ENCODE results near the gene STEAP2.
"Not testable (repeated sequence)": the region's sequence is repeated elsewhere in the genome, so short reads cannot be mapped to it uniquely, and the experiment has no call there.

Gene STEAP2

GRCh38 chr7:90246171-90246570, 34.6 kb downstream of the STEAP2 start:
- Histone ChIP-seq H3K36me3 (ENCODE audit: control insufficient read depth, insufficient read depth, low read length) (no peaks in the 10 kb centered on the region), H3K4me3 (ENCODE audit: low read length) (no peak overlapping the region; the same call in 1 of the 2 replicates), H3K27me3 (ENCODE audit: control insufficient read depth, insufficient read depth, low read length) (no peaks in the 10 kb centered on the region), H3K27ac (ENCODE audit: low read length) (no peak overlapping the region), H3K9me3 (ENCODE audit: control insufficient read depth, insufficient read depth, low read length) (no peaks in the 10 kb centered on the region), H3K4me1 (ENCODE audit: control insufficient read depth, insufficient read depth, low read length) (no peaks in the 10 kb centered on the region)
- DNase-seq (ENCODE audit: low read depth, low spot score), result peak; percentile 18
- no CpG with 5 or more reads among the region's 9 CpGs for WGBS (ENCODE audit: insufficient coverage, insufficient read length)

GRCh38 chr7:90248706-90249105, 37.2 kb downstream of the STEAP2 start:
- no peaks in the 10 kb centered on the region for H3K36me3 ChIP-seq (ENCODE audit: control insufficient read depth, insufficient read depth, low read length)
- H3K4me3 ChIP-seq (ENCODE audit: low read length), result no peak overlapping the region
- no peaks in the 10 kb centered on the region for H3K27me3 ChIP-seq (ENCODE audit: control insufficient read depth, insufficient read depth, low read length)
- no CpG with 5 or more reads among the region's 3 CpGs for WGBS (ENCODE audit: insufficient coverage, insufficient read length)
- no peak for DNase-seq (ENCODE audit: low read depth, low spot score)
- no peak overlapping the region for H3K27ac ChIP-seq (ENCODE audit: low read length)
- H3K4me1 ChIP-seq (ENCODE audit: control insufficient read depth, insufficient read depth, low read length), result no peaks in the 10 kb centered on the region
- no peaks in the 10 kb centered on the region for H3K9me3 ChIP-seq (ENCODE audit: control insufficient read depth, insufficient read depth, low read length)

- Histone ChIP-seq H3K27ac (ENCODE audit: low read length) (no peak overlapping the region), H3K36me3 (ENCODE audit: control insufficient read depth, insufficient read depth, low read length) (no peaks in the 10 kb centered on the region), H3K27me3 (ENCODE audit: control insufficient read depth, insufficient read depth, low read length) (no peaks in the 10 kb centered on the region), H3K9me3 (ENCODE audit: control insufficient read depth, insufficient read depth, low read length) (no peaks in the 10 kb centered on the region), H3K4me3 (ENCODE audit: low read length) (no peak overlapping the region), H3K4me1 (ENCODE audit: control insufficient read depth, insufficient read depth, low read length) (no peaks in the 10 kb centered on the region)
- DNase-seq (ENCODE audit: low read depth, low spot score), result no peak
- WGBS (ENCODE audit: insufficient coverage, insufficient read length), result no CpG with 5 or more reads among the region's 3 CpGs
Observed at GRCh38 chr7:90250601-90251303, 39.2 kb downstream of the STEAP2 start.

DNA sequence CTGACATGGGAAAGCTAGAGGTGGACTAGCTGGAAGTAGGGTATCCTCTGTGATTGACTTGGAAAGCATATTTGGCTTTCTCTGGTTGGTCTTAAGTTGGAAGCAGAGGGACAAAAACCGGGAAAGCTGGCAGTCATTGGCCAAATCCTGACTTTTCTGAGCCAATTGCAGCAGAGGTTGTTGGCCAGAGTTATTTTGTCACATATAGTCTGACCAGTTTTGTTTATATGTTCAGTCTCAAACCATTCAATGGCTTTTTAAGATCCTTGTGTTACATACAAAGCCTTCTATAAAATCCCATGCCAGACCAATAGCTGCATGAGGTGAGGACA, 39.7 kb downstream of the STEAP2 start:
- H3K4me3 ChIP-seq (ENCODE audit: low read length), result no peak overlapping the region
- H3K27ac ChIP-seq (ENCODE audit: low read length), result no peak overlapping the region
- H3K27me3 ChIP-seq (ENCODE audit: control insufficient read depth, insufficient read depth, low read length), result no peaks in the 10 kb centered on the region
- no peaks in the 10 kb centered on the region for H3K4me1 ChIP-seq (ENCODE audit: control insufficient read depth, insufficient read depth, low read length)
- DNase-seq (ENCODE audit: low read depth, low spot score), result no peak
- no peaks in the 10 kb centered on the region for H3K9me3 ChIP-seq (ENCODE audit: control insufficient read depth, insufficient read depth, low read length)
- WGBS (ENCODE audit: insufficient coverage, insufficient read length), result no CpG with 5 or more reads among the region's 1 CpG
- no peaks in the 10 kb centered on the region for H3K36me3 ChIP-seq (ENCODE audit: control insufficient read depth, insufficient read depth, low read length)

DNA sequence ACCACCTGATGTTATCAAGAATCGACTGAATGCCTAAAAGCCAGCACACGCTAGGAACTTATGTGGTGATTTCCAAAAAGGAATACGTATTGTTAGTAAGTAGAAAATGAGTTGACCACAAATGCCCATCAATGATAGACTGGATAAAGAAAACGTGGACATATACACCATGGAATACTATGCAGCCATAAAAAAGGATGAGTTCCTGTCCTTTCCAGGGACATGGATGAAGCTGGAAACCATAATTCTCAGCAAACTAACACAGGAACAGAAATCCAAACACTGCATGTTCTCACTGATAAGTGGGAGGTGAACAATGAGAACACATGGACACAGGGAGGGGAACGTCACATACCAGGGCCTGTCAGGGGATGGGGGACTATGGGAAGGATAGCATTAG, 44.5 kb downstream of the STEAP2 start:
- WGBS (ENCODE audit: insufficient coverage, insufficient read length), result no CpG with 5 or more reads among the region's 5 CpGs
- not testable (repeated sequence) for DNase-seq (ENCODE audit: low read depth, low spot score)

DNA sequence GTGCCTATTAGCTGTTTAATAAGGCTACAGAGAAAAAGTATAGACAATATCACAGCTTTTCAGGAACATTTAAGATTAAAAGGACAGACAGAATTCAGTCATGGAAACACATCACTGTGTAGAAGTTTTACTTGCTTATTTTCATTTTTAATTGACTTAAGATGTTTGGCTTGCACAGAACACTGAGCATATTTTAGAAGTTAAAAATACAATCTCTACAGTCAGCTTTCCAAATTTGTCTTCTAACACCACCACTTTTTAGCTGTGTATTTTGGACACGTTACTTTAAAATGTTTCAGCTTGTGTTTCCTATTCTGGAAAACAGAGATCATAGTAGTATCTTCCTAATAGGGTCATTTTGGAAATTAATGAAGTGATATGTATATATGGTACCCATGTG, 45.2 kb downstream of the STEAP2 start:
- DNase-seq (ENCODE audit: low read depth, low spot score), result no peak

More for the DNA sequence above, 44.5 kb downstream of the STEAP2 start:
- not testable (repeated sequence) for H3K27me3 ChIP-seq (ENCODE audit: control insufficient read depth, insufficient read depth, low read length); H3K9me3 ChIP-seq (ENCODE audit: control insufficient read depth, insufficient read depth, low read length); H3K4me3 ChIP-seq (ENCODE audit: low read length); H3K27ac ChIP-seq (ENCODE audit: low read length); H3K4me1 ChIP-seq (ENCODE audit: control insufficient read depth, insufficient read depth, low read length); H3K36me3 ChIP-seq (ENCODE audit: control insufficient read depth, insufficient read depth, low read length)

DNA sequence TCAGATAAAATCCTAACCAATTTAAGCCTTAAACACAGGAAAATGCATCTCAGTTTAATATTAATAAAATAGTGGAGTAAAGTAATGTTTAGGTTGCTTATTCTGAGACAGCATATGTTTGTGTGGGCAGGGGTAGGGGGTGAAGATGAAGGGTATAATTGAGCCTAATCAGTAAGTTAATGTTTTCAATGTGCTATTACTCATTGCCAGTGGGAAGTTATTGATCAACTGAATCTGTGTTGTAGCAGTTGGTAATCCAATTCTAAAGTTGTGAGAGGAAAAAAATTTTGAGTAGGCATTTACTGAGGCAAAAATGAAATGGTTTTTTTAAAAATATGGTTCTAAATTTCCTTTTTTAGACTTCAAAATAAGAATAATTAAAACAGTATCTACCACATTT, 49.9 kb downstream of the STEAP2 start:
- no peaks in the 10 kb centered on the region for H3K9me3 ChIP-seq (ENCODE audit: control insufficient read depth, insufficient read depth, low read length)
- H3K27me3 ChIP-seq (ENCODE audit: control insufficient read depth, insufficient read depth, low read length), result no peaks in the 10 kb centered on the region
- no peak for DNase-seq (ENCODE audit: low read depth, low spot score)
- H3K27ac ChIP-seq (ENCODE audit: low read length), result no peak overlapping the region
- no peaks in the 10 kb centered on the region for H3K36me3 ChIP-seq (ENCODE audit: control insufficient read depth, insufficient read depth, low read length)
- H3K4me3 ChIP-seq (ENCODE audit: low read length), result no peak overlapping the region
- H3K4me1 ChIP-seq (ENCODE audit: control insufficient read depth, insufficient read depth, low read length), result no peaks in the 10 kb centered on the region

More for the DNA sequence above, 45.2 kb downstream of the STEAP2 start:
- no peaks in the 10 kb centered on the region for H3K27me3 ChIP-seq (ENCODE audit: control insufficient read depth, insufficient read depth, low read length)
- H3K4me1 ChIP-seq (ENCODE audit: control insufficient read depth, insufficient read depth, low read length), result no peaks in the 10 kb centered on the region
- no peaks in the 10 kb centered on the region for H3K36me3 ChIP-seq (ENCODE audit: control insufficient read depth, insufficient read depth, low read length)
- no CpG with 5 or more reads among the region's 1 CpG for WGBS (ENCODE audit: insufficient coverage, insufficient read length)
- no peaks in the 10 kb centered on the region for H3K9me3 ChIP-seq (ENCODE audit: control insufficient read depth, insufficient read depth, low read length)
- no peak overlapping the region for H3K27ac ChIP-seq (ENCODE audit: low read length)
- H3K4me3 ChIP-seq (ENCODE audit: low read length), result no peak overlapping the region

- H3K4me1 ChIP-seq (ENCODE audit: control insufficient read depth, insufficient read depth, low read length), result no peaks in the 10 kb centered on the region
- no peak for DNase-seq (ENCODE audit: low read depth, low spot score)
- H3K36me3 ChIP-seq (ENCODE audit: control insufficient read depth, insufficient read depth, low read length), result no peaks in the 10 kb centered on the region
- no peak overlapping the region for H3K27ac ChIP-seq (ENCODE audit: low read length)
- H3K27me3 ChIP-seq (ENCODE audit: control insufficient read depth, insufficient read depth, low read length), result no peaks in the 10 kb centered on the region
- H3K4me3 ChIP-seq (ENCODE audit: low read length), result no peak overlapping the region
- H3K9me3 ChIP-seq (ENCODE audit: control insufficient read depth, insufficient read depth, low read length), result no peaks in the 10 kb centered on the region
Observed at GRCh38 chr7:90262438-90262837, 50.9 kb downstream of the STEAP2 start.

- no peak overlapping the region for H3K4me3 ChIP-seq (ENCODE audit: low read length)
- H3K4me1 ChIP-seq (ENCODE audit: control insufficient read depth, insufficient read depth, low read length), result no peaks in the 10 kb centered on the region
- WGBS (ENCODE audit: insufficient coverage, insufficient read length), result no CpG with 5 or more reads among the region's 3 CpGs
- H3K36me3 ChIP-seq (ENCODE audit: control insufficient read depth, insufficient read depth, low read length), result no peaks in the 10 kb centered on the region
- no peaks in the 10 kb centered on the region for H3K9me3 ChIP-seq (ENCODE audit: control insufficient read depth, insufficient read depth, low read length)
- no peak for DNase-seq (ENCODE audit: low read depth, low spot score)
- H3K27me3 ChIP-seq (ENCODE audit: control insufficient read depth, insufficient read depth, low read length), result no peaks in the 10 kb centered on the region
- no peak overlapping the region for H3K27ac ChIP-seq (ENCODE audit: low read length)
Observed at GRCh38 chr7:90266808-90267207, 55.3 kb downstream of the STEAP2 start.

DNA sequence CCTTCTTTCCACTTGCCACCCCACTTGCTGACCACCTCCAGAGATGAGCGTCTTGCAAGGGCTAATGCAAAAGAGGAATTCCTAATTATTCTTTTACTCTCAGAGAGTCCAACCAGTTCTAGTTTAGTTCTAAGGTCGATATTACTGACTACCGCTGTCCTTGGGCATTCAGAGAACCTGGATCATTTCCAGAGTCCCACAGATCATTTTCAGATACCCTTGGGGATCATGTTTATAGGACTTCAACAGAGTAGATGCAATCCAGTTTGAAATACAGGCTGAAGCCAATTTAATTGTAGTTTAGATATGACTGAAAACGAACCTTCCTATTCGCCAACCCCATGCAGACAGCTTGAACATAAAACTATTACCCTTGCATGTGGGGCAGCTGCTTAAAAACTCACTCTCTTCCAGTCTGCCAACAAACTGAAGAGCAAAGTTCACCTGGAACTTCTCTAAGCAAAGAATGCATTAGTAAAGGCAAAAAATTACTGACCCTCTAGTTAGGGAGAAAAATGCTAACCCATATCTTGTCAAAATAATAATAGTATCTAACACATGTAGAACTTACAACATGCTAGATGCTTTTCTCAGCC, 55.8 kb downstream of the STEAP2 start:
- Histone ChIP-seq H3K36me3 (ENCODE audit: control insufficient read depth, insufficient read depth, low read length) (no peaks in the 10 kb centered on the region), H3K27ac (ENCODE audit: low read length) (no peak overlapping the region)

DNA sequence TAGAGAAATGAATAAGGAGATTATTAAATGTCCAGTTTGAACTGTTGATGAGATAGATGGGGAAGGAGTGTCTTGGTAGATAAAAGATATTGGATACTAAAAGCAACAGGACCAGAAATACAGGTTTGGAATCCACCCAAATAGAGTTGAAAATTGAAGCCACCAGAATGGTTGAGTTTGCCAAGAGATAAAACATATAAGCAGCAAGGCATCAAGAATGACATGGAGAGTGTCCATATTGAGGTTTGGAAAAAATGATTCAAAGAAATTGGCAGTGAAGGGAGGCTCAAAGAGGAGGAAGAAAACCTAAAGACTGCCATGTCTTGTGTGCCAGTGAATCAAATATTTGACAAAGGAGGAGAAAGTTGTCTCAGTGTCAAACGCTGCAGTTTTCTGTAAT, 57.6 kb downstream of the STEAP2 start:
- Histone ChIP-seq H3K4me1 (ENCODE audit: control insufficient read depth, insufficient read depth, low read length) (no peaks in the 10 kb centered on the region), H3K36me3 (ENCODE audit: control insufficient read depth, insufficient read depth, low read length) (no peaks in the 10 kb centered on the region), H3K27ac (ENCODE audit: low read length) (no peak overlapping the region), H3K4me3 (ENCODE audit: low read length) (no peak overlapping the region), H3K9me3 (ENCODE audit: control insufficient read depth, insufficient read depth, low read length) (no peaks in the 10 kb centered on the region), H3K27me3 (ENCODE audit: control insufficient read depth, insufficient read depth, low read length) (no peaks in the 10 kb centered on the region)
- DNase-seq (ENCODE audit: low read depth, low spot score), result no peak
- no CpG with 5 or more reads among the region's 1 CpG for WGBS (ENCODE audit: insufficient coverage, insufficient read length)

More for the DNA sequence above, 55.8 kb downstream of the STEAP2 start:
- H3K4me1 ChIP-seq (ENCODE audit: control insufficient read depth, insufficient read depth, low read length), result no peaks in the 10 kb centered on the region
- WGBS (ENCODE audit: insufficient coverage, insufficient read length), result no CpG with 5 or more reads among the region's 5 CpGs
- no peaks in the 10 kb centered on the region for H3K9me3 ChIP-seq (ENCODE audit: control insufficient read depth, insufficient read depth, low read length)
- no peak for DNase-seq (ENCODE audit: low read depth, low spot score)
- no peaks in the 10 kb centered on the region for H3K27me3 ChIP-seq (ENCODE audit: control insufficient read depth, insufficient read depth, low read length)
- no peak overlapping the region for H3K4me3 ChIP-seq (ENCODE audit: low read length)

Data from iPS DF 6.9 (cell line).